Dendritic cell treated with granulocyte-macrophage colony-stimulating factor and Interleukin-4, amounts not matched to agents 40 ng/mL and 50 ng/mL, for 4 days (primary cell): ENCODE results near the gene SGTA.

Source experiments
- H3K27ac Mint-ChIP-seq: one replicate; pipeline ENCODE4 v1.8.0; 2022; ENCODE audit warnings: mild to moderate bottlenecking, mixed read lengths
- H3K27me3 Mint-ChIP-seq: one replicate; pipeline ENCODE4 v1.8.0; 2022; ENCODE audit warnings: mild to moderate bottlenecking, mixed read lengths
- H3K36me3 Mint-ChIP-seq: one replicate; pipeline ENCODE4 v1.8.0; 2022; ENCODE audit warnings: low read depth, mixed read lengths
- H3K4me1 Mint-ChIP-seq: one replicate; pipeline ENCODE4 v1.8.0; 2022; ENCODE audit warnings: low read depth, mixed read lengths
- H3K4me3 Mint-ChIP-seq: one replicate; pipeline ENCODE4 v1.8.0; 2022; ENCODE audit warnings: mild to moderate bottlenecking, moderate library complexity, mixed read lengths
- H3K9me3 Mint-ChIP-seq: one replicate; pipeline ENCODE4 v1.8.0; 2022; ENCODE audit warnings: mixed read lengths
- intact Hi-C: fragments of 100-400 bp; cut with micrococcal nuclease; formaldehyde crosslinking; loops from one replicate; pipeline ENCODE4 v1.15.0; 2022

SGTA gene

GRCh38 chr19:2731181-2731995 is 51.7 kb downstream of the SGTA start:
- Mint-ChIP-seq H3K4me3 (no peak overlapping the region), H3K4me1 (peaks cover under 1% of the 10 kb centered on the region), H3K27ac (no peak overlapping the region), H3K27me3 (peaks cover 22% of the 10 kb centered on the region), H3K9me3 (no peaks in the 10 kb centered on the region), H3K36me3 (peaks cover 56% of the 10 kb centered on the region)
- intact Hi-C loops = no loop called here

DNA sequence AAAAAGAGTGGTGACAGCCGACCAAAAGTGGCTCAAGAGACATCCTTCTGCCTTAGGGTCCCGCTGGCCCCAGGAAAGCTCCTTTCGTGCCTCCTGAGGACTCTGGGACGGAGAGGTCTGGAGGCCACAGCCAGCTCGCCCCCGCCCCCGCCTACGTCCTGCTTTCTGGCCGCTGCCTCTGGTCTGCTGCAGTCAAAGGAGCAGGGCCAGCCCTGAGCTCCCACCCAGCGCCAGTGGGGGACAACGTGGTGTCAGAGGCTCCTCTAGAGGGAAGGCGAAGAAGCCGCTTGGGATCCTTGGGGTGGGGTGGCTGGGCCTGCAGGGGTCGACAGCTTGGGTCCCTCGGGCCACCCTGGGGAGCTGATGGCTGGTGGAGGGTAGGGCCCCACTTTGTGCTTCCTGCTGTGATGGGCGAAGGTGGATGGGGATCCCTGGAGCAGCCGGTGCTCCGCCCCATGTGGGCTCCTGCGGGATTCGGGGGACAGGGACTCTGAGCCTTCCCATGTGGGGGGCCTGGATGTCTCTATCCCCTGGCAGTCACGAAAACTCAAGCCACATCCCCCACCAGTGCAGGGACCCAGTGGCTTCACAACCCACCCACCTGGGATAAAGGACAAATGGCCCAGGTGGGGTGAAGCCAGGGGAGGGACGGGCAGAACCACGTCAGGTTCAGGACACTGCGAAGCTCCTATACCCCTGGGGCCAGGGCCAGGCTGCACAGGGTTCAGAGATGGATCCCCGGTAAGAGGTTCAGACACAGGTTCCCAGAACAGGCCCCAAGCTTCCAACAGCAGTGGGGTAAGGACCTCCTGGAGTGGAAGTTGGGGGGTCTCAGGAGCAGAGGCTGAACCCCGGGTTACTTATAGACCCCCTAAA is 52.9 kb downstream of the SGTA start:
- Mint-ChIP-seq H3K4me1 (no peaks in the 10 kb centered on the region), H3K27ac (no peak overlapping the region)

DNA sequence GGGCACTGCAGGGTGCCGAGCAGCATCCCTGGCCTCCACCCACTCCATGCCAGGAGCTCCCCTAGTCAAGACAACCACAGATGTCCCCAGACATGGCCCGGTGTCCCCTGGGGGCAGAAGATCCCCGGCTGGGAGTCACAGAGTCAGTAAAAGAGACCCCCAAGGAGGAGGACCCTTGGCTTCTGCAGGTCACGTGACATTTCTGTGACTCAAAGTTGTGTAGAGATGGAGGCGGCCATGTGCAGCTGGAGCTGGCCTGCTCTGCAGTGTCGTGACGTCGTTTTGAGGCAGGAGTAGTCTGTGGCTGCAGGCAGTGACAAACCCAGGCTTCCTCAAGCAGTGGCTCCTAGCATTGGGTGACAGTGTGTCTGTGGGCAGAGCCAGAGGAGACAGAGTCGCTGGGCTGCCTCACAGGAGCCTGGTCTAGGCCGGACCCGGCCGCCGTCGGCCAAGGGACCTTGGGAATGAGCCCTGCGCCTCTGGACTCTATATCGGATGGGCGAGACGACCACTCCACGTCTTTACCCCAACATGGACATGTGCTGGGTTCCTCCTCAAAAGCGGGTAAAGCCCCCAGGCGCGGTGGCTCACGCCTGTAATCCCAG is 54.2 kb downstream of the SGTA start:
- Mint-ChIP-seq H3K4me3 (no peak overlapping the region), H3K27ac (no peak overlapping the region), H3K4me1 (no peaks in the 10 kb centered on the region), H3K9me3 (no peaks in the 10 kb centered on the region), H3K36me3 (peaks cover 31% of the 10 kb centered on the region), H3K27me3 (peaks cover 38% of the 10 kb centered on the region)
- intact Hi-C loops = no loop called here

More for the DNA sequence above, 52.9 kb downstream of the SGTA start:
- intact Hi-C loops = no loop called here
- no peak overlapping the region for H3K4me3 Mint-ChIP-seq
- H3K27me3 Mint-ChIP-seq = peaks cover 31% of the 10 kb centered on the region
- no peaks in the 10 kb centered on the region for H3K9me3 Mint-ChIP-seq
- H3K36me3 Mint-ChIP-seq = peaks cover 44% of the 10 kb centered on the region

- Mint-ChIP-seq H3K36me3 (peaks cover 18% of the 10 kb centered on the region), H3K9me3 (no peaks in the 10 kb centered on the region), H3K4me3 (no peak overlapping the region), H3K27me3 (peaks cover 45% of the 10 kb centered on the region), H3K27ac (no peak overlapping the region), H3K4me1 (peaks cover 5% of the 10 kb centered on the region)
- intact Hi-C loops = no loop called here
Measured at GRCh38 chr19:2727640-2727944, 55.5 kb downstream of the SGTA start.

DNA sequence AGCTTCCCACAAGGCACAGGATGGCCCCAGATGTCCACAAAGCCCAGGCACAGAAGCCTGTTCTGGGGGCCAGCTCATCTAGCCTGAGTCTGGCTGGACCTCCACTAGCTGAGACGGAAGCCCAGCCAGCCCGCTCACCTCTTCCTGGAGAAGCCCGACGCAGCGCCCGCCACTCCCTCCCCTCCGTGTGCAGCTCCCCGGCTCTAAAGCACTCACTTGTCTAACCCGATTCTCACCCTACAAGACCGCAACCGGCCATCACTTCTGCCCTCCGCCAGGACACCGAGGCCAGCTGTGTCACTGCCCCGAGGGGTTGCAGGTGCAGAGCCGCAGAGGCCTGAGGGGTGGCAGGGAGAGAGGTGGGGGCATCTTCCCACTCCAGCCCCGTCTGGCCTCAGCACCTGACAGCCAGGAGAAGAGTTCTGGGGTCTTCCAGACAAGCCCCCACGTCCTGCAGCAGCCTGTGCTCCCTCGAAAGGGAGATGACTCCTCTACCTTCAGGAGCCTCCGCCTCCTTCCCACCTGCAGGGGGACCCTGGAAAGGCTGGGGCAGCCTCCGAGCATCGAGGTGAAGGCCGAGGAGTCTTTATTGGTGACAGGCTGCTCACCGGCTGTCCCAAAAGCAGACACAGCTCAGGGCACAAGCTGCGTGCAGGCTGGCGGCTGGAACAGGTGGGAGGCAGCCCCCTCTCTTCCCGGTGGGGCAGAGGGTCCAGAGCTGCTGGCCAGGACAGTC is 56.0 kb downstream of the SGTA start:
- H3K27me3 Mint-ChIP-seq = peaks cover 50% of the 10 kb centered on the region
- no peak overlapping the region for H3K4me3 Mint-ChIP-seq
- H3K4me1 Mint-ChIP-seq = peaks cover 6% of the 10 kb centered on the region
- peaks cover 13% of the 10 kb centered on the region for H3K36me3 Mint-ChIP-seq
- H3K9me3 Mint-ChIP-seq = no peaks in the 10 kb centered on the region
- intact Hi-C loops = no loop called here
- no peak overlapping the region for H3K27ac Mint-ChIP-seq

DNA sequence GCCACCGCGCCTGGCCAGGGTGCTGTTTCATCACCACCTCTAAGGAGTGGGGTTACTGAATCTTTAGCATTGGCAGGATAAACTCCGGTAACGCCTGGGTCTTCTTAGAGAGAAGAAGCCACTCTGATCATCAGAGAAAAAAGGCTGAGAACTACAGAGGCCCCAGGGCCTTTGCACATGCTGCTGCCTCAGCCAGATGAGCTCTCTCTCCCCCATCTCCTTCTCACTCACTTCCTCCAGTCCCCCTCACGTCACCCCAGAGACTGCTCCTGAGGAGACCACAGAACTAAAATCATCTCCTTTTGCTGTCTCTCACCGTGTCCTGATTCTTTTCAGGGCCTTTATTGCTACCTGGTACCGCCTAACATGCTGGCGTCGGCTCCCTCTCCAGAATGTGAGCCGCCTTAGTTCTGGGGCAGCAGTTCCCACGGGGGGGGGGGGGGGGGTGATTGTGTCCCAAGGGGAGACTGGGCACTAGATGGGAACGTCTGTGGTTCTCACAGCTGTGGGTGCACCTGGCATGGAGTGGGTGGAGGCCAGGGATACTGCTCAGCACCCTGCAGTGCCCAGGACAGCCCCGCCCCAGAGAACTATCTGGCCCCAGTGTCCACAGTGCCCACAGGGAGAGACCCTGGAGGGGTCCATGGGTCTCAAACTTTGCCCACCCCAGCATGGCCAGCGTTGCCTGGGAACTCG is 56.8 kb downstream of the SGTA start:
- peaks cover 5% of the 10 kb centered on the region for H3K36me3 Mint-ChIP-seq
- intact Hi-C loops = no loop called here
- no peak overlapping the region for H3K27ac Mint-ChIP-seq
- H3K27me3 Mint-ChIP-seq = peaks cover 56% of the 10 kb centered on the region
- H3K9me3 Mint-ChIP-seq = no peaks in the 10 kb centered on the region
- H3K4me1 Mint-ChIP-seq = peaks cover 6% of the 10 kb centered on the region
- no peak overlapping the region for H3K4me3 Mint-ChIP-seq

DNA sequence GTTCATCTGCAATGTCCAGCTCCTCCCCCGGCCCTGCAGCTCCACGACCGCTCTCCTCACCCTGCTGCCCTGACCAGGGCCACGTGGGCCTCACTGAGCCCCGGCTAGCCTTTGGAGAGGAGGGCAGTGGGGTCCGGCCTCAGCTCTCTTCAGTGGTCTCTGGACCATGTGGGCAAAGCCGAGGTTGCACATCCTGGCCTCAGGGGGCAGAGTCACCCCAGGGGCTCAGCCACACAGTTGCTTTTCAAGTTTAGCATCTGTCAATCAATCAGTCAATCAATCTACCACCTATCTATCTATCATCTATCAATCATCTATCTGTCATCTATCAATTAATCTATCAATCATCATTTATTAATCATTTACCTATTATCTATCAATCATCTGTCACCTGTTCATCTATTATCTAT is 58.9 kb downstream of the SGTA start:
- intact Hi-C loops = no loop called here
- Mint-ChIP-seq H3K36me3 (no peaks in the 10 kb centered on the region), H3K27ac (no peak overlapping the region), H3K27me3 (peaks cover 72% of the 10 kb centered on the region), H3K9me3 (no peaks in the 10 kb centered on the region), H3K4me1 (peaks cover 14% of the 10 kb centered on the region), H3K4me3 (no peak overlapping the region)

- Mint-ChIP-seq H3K36me3 (no peaks in the 10 kb centered on the region), H3K27ac (no peak overlapping the region), H3K4me3 (no peak overlapping the region), H3K9me3 (no peaks in the 10 kb centered on the region), H3K27me3 (peaks cover 75% of the 10 kb centered on the region), H3K4me1 (peaks cover 14% of the 10 kb centered on the region)
- intact Hi-C loops = no loop called here
Measured at GRCh38 chr19:2723747-2724146, 59.3 kb downstream of the SGTA start.

GRCh38 chr19:2723345-2723715 is 59.7 kb downstream of the SGTA start:
- peaks cover 76% of the 10 kb centered on the region for H3K27me3 Mint-ChIP-seq
- intact Hi-C loops = no loop called here
- H3K9me3 Mint-ChIP-seq = no peaks in the 10 kb centered on the region
- no peak overlapping the region for H3K4me3 Mint-ChIP-seq
- H3K27ac Mint-ChIP-seq = peak overlapping the region; percentile 45
- H3K36me3 Mint-ChIP-seq = no peaks in the 10 kb centered on the region
- H3K4me1 Mint-ChIP-seq = peaks cover 14% of the 10 kb centered on the region

DNA sequence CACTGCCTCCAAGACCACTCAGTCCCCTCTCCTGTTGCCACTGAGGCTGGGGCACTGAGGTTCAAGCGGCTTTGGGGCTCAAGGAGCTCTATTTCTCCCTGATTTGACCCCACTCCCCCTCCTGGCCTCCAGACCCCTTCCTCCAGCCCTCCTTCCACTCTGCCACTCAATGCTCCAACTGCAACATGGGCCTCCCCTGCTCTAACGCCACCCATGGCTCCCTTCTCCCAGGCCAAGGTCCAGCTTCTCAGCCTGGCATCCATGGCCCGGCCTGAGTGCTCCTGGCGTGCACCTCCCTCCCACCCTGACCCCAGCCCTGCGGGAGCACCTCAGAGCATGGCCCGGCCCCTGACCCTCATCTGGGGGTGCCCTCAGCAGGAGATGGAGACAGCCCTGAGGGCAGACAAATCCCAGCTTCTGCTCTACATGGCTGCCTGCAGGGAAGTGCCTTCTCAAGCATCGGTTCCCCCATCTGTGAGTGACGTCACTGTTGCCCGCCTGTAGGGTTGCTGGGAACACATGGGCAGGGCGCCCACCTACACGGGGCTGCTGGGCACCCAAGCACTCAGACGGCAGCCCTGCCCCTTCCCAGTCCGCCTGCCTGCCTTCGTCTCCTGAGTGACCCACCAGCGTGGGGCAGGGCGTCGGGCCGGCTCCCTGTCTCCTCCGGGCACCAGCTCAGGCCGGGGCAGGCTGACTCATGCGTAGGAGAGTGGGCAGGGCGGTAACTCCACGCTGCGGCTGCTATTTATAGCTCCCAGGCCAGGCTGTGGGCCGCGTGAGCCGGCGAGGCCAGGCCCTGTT is 60.3 kb downstream of the SGTA start:
- Mint-ChIP-seq H3K36me3 (no peaks in the 10 kb centered on the region), H3K9me3 (no peaks in the 10 kb centered on the region), H3K4me3 (no peak overlapping the region), H3K27me3 (peaks cover 77% of the 10 kb centered on the region), H3K27ac (peak overlapping the region; percentile 45), H3K4me1 (peaks cover 14% of the 10 kb centered on the region)
- intact Hi-C loops = no loop called here

- peak overlapping the region; percentile 60 for H3K4me3 Mint-ChIP-seq
Measured at GRCh38 chr19:2721570-2722540, 61.2 kb downstream of the SGTA start.

More at GRCh38 chr19:2721570-2722540, 61.2 kb downstream of the SGTA start:
- intact Hi-C loops = no loop called here
- Mint-ChIP-seq H3K27ac (peak overlapping the region; percentile 22), H3K9me3 (no peaks in the 10 kb centered on the region), H3K36me3 (no peaks in the 10 kb centered on the region), H3K4me1 (peaks cover 14% of the 10 kb centered on the region), H3K27me3 (peaks cover 73% of the 10 kb centered on the region)
